Pons (tissue), 1 donor: Measurements from ENCODE around the gene TIAM2.

ENCODE experiments used
- DNase-seq: peaks from one replicate; pipeline ENCODE4 v3.0.0-alpha.2; 2016; ENCODE audit warnings: low spot score

TIAM2 gene

DNA sequence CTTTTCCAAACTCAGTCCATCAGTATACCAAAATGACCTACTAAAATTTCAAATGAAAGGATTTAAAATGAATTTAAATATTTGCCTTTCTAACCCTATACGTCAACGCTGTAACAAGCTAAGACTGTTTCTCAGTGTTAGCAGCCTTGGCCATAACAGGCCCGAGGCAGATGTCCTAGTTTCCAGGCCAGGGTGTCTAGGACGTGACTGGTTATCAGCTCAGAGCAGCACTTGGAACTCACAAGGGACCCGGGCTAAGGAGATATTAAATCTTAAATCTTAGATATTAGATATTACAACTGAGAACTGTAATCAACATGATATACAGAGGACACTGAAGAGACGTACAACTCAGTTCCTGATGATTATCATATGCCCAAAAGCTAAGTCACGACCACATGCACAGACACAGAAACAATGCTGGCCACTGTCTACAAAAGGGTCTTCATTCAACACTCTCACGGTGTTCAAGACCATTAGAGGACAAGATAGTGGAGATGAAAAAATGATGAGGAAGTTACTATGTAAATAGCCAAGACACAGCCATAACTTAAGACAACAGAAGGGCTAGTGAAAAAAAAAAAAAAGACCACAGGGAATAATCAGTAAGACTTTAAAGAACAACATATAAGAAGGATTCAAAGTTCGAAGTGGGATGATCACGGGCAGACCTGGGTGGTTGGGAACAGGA, 268.4 kb downstream of the TIAM2 start, which contains the start of gene CLDN20:
Gene CLDN20, plus strand, starts transcription at position 641 of the 691 bp plus-strand sequence. CDS start 11,707 bp downstream, outside the sequence.
- DNase-seq = no peak

DNA sequence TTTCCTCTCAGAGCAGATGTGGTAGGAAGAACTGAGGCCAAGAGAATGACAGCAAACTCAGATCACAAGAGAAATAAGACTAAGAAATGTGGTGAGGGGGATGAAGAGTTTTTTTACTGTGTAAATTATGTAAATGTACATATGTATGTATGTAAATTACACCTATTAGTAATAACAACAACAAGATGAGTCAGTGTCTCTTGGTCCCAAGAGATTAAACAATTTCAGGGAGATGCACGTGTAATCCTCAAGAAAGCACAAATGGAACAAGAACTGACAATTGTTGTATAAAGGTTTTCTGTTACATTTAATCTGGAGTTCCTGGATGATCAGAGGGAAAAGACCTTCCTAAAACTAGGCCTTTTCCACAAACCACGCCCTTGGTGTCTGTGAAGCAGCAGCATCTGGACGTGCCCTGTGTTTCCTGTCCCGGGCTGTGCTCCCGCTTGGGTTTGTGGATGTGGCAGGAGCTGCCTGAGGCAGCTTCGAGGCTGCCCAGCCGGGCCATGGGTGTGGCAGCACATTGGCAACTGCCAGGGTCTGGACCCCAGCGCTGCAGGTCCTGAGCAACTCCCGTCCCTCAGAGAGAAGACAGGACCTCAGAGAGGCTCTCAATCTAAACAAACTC, 269.7 kb downstream of the TIAM2 start:
- no peak for DNase-seq

DNA sequence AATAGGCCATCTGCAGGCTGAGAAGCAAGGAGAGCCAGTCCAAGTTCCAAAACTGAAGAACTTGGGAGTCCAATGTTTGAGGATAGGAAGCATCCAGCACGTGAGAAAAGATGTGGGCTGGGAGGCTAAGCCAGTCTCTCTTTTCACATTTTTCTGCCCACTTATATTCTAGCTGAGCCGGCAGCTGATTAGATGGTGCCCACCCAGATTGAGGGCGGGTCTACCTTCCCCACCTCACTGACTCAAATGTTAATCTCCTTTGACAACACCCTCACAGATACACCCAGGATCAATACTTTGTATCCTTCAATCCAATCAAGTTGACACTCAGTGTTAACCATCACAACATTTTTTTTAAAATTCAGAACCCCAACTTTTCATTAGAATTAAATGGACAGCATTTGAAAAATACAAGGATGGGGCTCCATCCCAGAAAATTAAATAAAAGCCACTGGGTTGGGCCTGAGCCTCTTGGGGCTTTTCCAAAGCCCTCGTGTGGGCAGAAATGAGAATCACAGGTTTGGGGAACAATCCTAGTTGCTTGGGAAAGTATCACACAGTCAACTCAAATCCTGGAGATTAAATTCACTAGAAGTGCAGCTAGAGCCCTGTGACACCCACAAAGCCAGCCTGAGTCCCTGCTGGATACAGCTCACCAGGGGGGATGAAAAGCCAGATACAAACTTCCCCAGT, 270.9 kb downstream of the TIAM2 start:
- DNase-seq = no peak

DNA sequence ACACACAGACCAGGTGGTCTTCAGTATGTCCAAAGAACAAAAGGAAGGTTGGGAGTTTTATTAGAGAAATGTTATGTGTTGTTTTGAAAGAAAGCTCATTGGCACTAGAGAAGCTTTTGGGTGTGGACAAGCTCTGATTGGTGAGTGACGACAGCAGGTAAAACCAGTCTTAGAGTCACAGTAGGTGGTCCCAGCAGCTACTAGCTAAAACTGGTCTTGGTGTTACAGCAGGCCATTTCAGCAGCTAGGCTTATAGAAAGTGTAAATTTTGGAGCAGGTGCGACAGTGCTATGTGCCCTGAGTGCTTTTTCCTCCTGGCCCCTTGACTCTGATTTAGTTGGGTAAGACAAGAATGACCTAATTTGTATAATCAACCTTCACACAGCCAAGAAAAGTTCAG, 272.3 kb downstream of the TIAM2 start:
- DNase-seq = no peak

DNA sequence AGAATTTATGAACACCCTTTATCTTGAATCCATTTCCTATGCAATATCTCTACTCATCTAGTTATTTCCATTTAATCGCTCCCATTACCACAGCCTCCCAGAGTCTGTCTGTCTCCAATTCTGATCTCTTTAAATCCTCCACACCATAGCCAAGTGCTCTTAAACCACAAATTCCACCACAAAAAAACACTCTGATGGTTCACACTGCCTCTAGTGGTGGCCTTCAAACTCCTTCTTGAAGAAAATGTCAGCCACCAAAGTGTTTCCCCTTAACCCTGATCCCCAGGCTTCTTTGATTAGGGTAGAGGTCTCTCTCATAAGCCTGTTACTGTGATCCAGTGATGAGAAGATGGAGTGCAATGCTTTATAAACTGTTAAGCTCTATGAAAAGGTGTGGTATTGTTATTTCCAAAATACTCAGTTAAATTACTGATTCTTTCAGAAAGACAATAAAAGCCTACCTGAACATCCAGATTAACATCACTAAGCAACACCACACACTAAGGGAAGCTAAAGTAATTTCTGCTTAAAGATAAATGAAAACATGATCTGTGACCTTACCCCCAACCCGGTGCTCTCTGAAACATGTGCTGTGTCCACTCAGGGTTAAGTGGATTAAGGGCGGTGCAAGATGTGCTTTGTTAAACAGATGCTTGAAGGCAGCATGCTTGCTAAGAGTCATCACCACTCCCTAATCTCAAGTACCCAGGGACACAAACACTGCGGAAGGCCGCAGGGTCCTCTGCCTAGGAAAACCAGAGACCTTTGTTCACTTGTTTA, 273.2 kb downstream of the TIAM2 start:
- DNase-seq = peak; percentile 55

DNA sequence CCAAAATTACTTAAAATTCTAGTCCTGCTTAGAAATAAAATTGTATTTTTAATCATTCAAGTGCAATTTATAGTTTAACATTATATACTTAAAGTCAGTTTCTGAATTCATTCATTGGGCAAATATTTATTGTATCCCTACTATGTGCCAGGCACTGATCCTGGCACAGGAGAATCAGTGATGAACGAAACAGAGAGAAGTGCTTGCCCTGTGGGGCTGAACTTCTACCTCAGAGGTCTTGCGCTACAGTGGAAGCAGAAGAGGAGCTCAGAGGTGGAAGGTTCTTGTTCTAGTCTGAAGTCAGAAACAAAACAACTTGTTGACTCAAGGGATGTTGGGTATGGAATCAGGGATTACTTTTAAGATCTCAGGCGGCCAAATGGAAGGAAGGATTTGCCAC, 274.6 kb downstream of the TIAM2 start:
- no peak for DNase-seq

DNA sequence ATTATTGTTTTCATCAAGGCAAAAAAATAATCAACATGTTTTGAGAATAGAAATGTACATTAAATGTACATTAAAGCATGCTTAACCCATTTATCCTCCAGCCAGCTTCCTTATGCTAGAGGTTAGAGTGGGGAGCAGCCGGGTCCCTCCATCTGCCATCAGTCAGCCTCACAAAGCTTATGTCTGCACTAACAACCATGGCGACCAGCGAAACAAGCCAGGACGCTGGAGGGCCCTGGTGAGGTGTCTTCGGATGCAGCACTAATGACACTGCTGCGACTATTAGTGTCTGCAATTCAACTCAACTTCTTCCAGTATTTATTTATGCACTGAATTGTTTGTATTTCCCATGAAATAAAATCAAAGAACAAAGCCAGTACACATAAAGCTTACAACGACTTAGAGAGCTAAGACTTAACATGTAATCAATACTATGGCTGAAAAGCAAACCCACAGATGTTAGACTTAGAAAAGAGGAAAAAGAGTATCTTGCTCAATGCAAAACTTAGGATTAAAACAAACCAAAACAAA, 275.5 kb downstream of the TIAM2 start:
- peak; percentile 68 for DNase-seq

DNA sequence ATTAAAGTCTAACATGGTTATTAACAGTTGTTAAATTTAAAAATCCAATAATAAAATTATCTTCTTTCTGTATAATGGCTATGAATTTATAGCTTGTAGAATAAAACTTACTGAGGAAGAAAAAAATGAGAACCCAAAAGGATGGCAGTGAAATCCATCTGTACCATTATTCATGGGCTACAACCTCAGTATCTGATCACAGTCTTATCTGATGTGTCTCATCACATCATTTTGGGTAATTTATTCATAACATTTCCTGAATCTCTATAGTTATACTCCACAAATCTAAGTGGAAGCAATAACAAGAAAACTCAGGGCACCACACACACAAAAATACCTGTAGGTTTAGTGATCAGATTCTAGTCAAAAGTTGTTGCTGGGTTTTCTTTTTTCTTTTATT, 276.0 kb downstream of the TIAM2 start:
- DNase-seq = no peak

DNA sequence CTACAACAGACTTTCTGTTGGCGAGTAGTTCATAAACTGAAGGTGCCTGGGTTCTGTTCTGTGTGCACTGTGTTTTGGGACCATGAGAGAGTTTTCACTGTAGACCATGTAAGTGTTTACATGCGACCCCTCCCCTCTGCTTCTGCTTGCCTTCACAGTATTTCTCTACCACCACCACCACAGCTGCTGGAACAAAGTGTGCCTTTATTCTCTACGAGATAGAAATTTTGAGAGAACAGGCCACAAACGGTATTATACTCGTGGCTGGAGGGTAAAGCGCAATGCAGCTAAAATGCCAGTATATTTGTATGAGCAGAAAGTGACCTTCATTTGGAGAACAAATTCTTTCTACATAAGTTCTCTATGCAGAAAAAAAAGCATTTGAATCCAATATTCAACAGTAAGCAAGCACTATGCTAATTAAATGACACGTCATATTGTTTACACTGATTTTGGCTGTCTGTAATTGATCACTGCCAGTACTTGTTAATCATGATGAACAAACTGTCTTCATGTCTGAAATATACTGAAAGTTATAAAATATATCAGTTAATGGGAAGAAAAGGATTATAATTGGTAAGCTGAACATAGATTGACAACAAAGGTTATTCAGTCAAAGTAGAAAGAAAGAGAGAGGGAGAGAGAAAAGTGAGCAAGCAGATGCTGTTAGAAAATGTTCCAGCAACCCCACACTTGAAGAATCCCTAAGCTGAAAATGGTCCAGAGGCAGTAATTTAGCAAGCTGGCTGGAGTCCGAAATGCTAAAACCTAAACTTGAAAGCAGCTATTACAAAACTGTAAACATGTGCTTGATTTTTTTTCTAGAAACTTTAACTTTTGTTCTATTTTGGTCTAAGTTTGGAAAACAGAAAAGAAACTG, 277.5 kb downstream of the TIAM2 start:
- peak; percentile 84 for DNase-seq

DNA sequence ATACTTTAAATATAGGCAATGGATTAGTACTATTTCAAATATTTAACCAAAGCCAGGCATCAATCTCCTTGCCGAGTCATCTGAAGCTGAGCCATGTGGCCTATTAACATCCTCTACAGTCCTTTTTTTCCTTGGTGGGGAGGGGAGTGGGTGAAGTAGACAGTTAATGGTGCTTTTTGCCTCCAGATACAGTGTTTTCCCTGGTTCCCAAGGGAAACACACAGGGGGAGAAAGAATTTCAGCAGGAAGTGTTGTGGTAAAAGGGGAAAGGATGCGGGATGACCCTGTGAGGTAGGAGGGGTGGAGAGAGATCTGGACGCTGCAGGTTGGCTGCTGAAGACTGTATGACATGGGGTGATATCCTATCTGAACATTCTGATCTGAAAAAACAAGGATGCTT, 278.3 kb downstream of the TIAM2 start:
- DNase-seq = peak; percentile 81

DNA sequence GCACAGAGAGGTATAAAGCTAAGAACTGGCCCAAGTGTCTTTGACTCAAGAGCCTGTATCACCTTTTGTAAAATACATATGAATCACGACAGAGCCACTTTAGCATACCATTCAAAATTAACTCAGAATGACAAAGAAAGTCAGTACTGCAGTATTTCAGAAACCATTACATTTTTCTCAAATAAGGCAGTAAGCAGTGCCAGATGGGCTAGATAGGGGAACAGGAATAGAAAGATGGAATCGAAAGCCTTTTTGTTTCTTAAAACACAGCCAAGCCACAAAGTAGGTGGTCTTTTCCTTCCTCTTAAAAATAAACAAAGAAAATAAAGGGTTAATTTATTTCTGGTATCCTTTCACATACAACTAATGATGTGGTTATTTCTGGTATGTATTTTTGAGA, 279.0 kb downstream of the TIAM2 start:
- DNase-seq = no peak

DNA sequence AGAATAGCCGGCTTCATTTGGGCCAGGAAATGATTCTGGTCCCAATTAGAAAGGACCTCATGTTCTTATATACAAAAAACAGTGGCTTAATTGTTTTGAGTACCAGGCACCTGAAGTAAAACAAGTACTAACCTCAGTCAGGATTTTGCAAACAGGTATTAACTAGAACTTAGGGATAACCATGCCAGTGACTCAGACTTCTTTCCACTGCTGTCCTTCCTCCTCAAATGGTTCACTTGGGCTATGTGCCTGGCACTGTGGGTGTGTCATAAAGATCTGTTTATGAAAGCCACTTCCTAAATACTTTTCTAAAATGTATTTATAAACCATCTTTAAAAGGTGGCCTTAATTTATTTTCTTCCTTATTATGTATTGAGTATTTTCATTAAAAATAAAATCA, 279.4 kb downstream of the TIAM2 start:
- no peak for DNase-seq

DNA sequence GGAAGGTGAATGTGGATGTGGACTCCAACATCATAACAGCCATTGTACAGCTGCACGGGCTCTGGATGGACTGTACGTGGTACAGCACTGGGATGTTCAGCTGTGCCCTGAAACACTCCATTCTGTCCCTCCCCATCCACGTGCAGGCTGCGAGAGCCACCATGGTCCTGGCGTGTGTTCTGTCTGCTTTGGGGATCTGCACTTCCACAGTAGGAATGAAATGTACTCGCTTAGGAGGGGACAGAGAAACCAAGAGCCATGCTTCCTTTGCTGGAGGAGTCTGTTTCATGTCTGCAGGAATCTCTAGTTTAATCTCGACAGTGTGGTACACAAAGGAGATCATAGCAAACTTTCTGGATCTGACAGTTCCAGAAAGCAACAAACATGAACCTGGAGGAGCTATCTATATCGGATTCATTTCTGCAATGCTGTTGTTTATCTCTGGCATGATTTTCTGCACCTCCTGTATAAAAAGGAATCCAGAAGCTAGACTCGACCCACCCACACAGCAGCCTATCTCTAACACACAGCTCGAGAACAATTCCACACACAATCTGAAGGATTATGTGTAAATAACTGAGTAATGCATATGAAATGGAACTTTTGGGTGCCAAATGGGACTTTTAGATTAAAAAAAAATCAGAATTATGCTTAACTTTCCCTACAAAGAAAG, 280.8 kb downstream of the TIAM2 start:
- DNase-seq = peak; percentile 61

DNA sequence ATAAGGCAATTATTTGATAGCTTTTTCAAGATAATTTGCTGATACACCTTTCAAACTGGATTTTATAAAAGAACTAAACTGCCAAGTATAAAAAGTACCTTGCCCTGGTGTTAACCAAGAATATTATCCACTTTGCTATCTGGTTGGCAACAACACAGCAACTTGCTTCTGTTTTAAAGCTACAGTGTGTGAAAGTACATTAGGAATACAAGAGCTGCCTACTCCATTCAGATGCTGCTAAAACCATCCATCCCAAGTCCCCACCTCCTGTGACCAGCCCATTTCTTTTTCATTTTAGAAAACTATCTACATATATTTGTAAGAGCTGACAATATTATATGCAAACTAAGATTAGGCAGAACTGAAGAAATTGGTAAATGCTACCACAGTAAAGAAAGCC, 281.5 kb downstream of the TIAM2 start:
- peak; percentile 60 for DNase-seq

DNA sequence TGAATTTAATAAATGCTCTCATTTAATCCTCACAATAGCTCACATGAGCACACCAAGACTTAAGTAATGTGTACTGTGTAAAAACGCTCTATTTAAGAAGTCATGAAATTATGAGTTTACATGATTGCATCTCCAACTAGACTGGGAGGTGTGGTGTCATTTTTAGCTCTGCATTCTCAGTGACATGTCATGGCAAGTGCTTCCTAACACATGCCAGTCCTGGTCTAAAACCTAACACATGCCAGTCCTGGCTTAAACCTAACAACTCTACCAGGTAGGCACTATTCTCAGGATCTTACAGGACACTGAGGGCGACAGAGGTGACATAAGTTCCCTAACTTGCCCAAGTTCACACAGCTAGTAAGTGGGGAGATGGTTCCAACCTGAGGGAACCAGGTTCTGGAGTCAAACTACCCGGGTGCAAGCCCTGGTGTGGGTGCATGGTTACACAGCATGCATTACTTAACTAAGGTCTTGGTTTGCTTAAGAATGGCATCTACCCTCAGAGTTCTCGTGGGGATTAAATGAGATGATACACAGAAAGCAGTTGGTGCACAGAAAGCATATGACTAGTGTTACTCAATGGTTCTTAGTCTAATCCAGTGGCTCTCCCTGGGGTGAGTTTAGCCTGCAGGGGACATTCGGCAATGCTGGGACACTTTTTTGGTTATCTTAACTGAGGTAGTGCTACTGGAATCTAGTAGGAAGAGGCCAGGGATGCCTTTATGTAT, 283.4 kb downstream of the TIAM2 start:
- no peak for DNase-seq

DNA sequence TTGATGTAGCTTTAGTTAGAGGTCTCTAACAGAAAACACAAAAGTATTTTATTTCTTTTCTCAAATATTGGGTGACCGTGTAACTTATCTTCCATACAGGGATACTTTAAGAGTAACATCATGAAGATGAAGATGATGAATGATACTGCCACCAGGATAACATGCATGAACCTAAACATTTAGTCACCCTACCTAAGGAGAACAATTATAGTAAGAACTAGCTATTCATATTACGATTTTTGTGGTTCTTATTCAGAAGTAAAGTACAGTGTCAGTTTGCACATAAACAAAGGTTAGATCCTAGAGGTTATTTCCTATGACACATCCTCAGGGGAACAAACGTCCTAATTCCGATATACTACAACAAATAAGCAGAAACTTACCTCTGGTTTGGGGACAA, 289.7 kb downstream of the TIAM2 start:
- DNase-seq = no peak

DNA sequence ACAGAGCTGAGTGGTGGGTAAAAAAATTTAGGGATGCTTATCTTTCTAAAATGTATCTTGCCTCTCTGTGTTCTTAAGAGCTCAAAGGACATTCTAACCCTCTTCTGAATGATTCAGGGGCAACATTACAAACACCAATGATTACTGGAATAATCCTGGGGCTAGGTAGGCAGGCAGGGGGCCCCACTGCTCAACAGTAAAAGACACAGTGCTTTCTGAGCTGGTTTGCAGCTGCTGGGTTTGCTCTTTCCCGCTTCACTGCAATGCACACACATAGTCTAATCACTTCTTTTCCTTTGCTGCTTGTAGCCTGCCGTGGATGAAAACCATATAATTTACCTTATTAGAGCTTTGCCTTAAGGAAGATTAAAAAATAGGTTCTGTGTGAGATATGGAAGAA, 292.6 kb downstream of the TIAM2 start:
- DNase-seq = no peak

DNA sequence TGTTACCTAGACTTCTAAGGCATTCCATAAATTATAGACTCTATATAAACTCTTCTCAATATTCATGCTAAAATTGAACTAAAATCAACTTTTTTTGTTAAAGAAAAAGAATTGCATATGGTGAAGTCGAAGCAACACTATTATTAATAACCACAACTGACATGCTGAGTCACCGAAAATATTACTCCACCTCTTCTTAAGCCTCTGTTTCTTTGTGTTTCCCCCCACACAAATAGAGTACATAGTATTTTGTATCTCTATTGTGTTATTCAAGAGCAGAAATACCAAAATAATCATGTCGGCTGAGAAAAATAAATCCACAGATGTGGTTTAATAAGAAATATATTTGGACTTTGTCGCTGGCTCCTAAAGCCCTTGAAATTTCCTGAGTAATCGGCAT, 295.4 kb downstream of the TIAM2 start:
- no peak for DNase-seq

DNA sequence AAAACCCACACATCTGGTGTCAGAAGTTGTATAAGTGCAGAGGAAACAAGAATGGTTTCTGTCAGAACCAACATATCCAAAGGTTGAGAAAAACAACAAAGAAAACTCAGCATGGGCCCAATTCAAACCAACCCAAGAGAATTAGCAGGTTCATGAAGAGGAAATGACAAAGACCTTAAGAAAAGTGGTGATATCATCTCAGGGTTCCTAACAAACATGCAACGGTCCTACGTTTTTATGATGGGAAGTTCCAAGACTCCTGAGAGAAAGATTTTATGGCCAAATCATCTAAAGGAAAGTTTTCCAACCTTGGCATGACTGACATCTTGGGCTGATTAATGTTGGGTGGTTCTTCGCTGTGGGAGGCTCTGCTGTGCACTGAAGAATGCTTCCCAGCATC, 296.2 kb downstream of the TIAM2 start:
- DNase-seq = no peak

DNA sequence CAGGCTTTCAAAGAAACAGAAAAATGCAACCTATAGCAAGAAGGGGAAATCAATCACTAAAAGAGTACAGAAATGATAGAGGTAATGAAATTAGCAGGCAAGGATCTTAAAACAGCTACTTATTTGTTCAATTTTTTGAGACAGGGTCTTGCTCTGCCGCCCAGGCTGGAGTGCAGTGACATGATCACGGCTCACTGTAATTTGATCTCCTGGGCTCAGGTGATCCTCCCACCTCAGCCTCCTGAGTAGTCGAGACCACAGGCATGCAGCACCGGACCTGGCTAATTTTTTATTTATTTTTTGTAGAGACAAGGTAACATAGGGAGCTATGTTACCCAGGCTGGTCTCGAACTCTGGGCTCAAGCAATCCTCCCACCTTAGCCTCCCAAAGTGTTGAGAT, 297.6 kb downstream of the TIAM2 start:
- no peak for DNase-seq
